ENCODE measurements around the gene TAF1A.

GRCh38 chr1:222521299-222522104 is 68.2 kb downstream of the TAF1A start:
- no peak for TF ChIP-seq CTCF (IDR thresholded peaks at IDR 0.05)
- no peak for TF ChIP-seq POLR2AphosphoS5 (IDR thresholded peaks at IDR 0.05)
